Fibroblast of peridontal ligament (primary cell): ENCODE data around the gene HES5.
A peak's percentile ranks its signal among the peaks of the same experiment; 100 is the strongest.
"Not testable (repeated sequence)": the region's sequence is repeated elsewhere in the genome, so short reads cannot be mapped to it uniquely, and the experiment has no call there.

Experiments
- DNase-seq: peaks from one replicate; pipeline ENCODE4 v3.0.0-alpha.2; 2010; ENCODE audit errors: extremely low read depth

The HES5 gene, protein sequence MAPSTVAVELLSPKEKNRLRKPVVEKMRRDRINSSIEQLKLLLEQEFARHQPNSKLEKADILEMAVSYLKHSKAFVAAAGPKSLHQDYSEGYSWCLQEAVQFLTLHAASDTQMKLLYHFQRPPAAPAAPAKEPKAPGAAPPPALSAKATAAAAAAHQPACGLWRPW

DNA sequence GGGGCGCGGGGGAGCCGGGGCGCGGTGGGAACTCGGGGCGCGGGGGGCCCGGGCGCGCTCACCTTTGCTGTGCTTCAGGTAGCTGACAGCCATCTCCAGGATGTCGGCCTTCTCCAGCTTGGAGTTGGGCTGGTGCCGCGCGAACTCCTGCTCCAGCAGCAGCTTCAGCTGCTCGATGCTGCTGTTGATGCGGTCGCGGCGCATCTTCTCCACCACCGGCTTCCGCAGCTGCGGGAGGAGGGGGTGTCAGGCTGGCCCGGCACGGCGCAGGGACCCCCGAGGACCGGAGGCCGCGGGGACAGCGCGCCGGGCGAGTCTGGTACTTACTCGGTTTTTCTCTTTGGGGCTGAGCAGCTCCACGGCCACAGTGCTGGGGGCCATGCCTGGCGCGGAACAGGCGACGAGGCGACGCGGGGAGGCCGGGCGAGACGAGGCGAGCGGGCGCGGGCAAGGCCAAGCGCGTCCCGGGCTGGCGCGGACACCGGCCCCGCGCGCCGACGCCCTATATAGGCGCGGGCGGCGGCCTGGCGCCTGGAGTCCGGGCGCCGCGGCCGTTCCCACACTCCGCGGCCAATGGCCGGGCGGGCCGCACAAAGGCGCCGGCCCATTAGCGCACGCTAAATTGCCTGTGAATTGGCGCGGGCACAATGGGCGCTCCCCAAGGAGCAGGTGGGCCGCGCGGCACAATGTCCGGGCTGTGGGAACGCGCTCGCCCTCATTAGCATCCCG is at the start of gene HES5:
TSS of gene HES5 (minus strand) at position 480 of the 729 bp plus-strand sequence. CDS start at position 381, 99 bp downstream.
- DNase-seq, result no peak

DNA sequence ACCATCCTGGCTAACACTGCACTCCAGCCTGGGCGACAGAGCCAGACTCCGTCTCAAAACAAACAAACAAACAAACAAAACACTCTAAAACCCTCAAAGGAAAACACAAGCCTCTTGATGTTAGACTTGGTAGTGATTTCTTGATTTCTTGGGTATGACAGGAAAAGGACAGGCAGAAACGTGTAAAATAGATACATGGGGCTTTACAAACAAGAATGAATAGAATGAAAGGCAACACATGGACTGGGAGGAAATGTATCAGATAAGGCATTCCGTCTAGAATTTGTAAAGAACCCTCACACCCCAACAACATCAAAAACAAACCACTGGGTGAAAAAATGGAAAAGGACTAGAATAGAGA is 48.7 kb upstream of the HES5 start:
- DNase-seq, result no peak

DNA sequence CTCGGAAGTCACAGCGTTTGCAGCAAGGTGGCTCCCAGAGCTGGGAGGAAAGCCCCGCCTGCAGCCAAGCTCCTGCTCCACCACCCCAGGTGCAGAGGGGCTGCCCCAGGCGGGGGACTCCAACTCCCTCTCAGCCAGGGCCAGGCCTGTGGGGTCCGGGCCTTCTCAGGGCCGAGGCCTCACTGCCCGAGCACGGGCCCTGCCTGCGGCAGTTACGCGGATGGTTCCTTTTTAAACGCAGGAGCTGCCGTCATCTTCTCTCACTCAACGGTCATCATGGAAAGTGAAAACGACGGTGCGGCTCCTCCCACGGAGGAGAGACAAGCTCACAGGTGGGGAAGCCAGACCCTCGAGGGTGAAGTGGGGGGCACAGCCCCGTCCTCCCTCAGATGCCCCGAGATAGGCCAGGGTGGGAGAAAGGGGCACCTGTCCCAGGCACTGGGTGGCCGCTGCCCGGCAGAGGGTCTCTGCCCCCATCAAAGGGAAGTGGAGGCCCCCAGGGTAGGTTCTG is 47.6 kb upstream of the HES5 start:
- DNase-seq, result not testable (repeated sequence)

DNA sequence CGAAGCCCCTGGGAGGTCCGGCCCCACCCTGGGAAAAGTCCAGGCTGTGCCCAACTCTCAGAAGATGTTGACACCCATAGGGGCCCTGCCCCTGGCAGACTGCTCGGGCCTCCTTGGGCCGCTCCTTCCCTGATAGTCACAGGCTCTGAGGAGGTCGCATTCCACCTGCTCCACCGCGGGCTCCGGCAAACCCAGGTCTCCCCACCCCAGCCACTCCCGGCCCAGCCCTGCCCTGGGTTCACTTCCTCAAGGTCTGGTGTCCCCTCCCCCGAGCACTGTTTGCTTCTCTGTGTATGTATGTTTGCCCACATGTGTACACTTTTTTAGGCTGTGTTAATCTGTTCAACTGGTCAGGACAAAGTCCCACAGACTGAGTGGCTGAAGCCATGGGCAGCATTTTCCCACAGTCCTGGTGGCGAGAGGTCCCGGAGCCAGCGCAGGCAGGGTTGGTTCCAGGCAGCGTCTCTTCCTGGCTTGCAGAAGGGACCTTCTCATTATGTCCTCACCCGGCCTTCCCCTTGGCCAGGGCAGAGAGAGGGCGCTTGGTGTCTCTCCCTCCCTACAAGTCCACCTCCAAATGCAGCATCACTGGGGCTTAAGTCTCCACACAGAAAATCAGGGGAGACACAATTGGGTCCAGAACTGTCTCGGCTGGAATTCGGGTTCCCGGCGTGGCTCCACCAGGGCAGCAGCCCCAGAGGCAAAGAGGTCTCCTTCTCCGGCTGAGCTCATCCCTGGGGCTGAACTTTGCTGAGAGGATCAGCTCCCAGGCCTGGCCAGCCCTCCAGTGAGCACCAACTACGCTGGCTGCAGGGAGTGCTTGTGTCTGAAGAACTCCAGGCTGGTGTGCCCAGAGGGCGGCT is 46.0 kb upstream of the HES5 start:
- no peak for DNase-seq

DNA sequence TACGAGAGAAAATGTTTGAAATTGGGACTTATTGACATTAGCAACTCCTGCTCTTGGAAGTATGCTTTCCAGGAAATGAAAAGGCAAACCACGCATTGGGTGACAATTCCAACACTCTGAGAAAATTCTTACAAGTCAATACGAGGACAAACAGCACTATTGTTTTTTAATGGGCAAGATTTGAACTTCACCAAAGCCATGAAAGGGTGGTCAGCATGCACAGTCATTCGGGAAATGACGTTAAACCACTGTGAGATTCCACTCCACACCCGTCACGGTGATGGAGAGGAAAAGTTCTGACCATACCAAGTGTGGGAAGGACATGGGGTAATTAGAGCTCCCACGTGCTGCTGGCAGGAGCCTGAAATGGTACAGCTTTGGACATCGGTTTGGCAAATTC is 44.3 kb upstream of the HES5 start:
- peak; percentile 5 for DNase-seq

DNA sequence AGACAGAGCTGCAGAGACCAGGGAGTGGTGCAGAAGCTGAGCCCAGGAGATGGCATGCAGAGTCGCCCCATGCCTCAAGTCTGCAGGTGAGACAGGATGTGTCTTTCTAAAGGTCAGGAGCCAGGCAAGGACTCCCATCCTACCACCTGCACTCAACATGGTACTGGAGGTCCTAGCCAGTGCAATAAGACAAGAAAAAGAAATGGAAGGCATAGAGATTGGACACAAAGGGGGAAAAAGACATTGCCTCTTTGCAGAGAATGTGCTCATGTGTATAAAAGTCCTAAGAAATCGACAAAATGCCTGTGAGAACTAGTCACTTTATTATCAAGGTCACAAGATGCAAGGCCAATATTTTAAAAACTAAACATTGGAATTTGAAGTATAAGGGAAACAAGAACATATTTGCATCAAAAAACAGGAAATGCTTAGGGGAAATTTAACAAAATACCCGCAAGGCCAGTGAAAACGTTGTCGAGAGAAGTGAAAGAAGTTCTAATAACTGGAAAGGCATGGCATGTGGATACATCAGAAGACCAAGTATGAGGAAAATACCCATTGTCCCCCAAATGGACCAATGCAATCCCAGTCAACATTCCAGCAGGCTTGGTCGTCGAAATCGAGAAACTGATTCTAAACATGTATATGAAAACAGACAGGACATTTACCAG is 43.3 kb upstream of the HES5 start:
- no peak for DNase-seq

DNA sequence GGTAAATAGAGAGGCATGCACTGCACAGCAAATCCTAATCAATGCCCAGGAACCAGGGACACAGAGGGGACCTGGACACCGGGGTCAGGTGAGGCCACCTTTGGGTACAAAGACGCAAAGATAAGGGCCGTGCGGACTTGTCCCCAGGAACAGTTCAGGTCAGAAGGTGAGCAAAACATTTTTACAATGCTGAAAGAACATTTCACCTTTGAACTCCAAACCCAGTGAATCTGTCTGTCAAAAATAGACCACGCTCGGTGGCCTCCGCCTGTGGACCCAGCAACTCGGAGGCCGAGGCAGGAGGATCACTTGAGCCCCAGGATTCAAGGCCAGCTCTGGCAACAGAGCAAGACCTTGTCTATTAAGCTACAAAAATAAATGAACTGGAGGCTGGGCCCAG is 41.3 kb upstream of the HES5 start:
- DNase-seq, result no peak

DNA sequence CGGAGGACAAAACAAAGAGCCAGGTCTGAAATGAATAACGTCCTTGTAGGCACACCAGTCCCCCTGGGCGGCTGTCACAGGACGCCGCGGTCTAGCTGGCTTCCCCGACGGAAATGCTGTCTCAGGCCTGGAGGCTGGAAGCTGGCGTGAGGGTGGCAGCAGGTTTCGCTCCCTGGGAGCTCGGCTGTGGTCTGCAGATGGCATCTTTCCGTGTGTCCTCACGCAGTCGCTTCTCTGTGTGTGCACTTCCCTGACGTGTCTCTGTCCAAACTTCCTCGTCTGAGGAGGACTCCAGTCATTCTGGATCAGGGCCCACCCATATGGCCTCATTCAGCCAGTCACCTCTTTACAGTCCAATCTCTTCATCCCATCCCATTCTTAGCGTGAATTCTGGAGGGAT is 40.3 kb upstream of the HES5 start:
- no peak for DNase-seq

DNA sequence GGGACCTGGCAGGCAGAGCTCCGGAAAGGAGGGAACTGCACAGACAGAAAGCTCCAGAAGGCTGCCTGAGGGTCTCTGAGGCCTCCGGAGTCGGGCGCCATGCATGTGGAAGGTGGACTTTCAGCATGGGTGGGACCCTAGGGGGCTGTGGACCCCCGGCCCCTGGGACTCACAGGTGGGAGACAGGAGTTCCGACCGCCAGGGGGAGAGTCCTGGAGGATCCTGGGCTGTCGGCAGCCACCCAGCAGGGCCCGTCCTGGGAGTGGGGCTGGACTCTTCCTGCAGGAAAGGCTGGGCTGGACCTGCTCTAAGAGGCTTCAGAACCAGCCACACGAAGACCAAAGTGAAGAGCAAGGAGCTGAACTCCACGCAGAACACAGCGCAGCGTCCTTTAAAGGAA is 39.6 kb upstream of the HES5 start:
- not testable (repeated sequence) for DNase-seq

DNA sequence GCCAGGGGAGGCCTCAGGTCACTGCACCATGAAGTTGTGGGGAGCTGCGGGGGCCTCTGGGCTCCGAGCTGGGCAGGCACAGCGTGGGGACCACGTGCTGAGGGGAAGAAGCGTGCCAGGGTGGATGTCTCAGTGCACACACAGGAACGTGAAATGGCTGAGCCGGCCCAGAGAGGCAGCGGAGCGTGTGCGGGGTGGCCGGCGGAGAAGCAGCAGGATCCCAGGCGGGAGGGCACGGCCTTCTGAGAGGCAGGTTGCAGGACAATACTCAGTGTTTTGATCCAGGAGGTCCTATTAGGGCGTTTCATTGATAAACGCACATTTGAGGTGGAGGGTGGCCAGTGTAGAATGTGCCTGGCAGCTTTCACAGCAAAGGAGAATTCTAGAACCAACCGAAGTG is 39.0 kb upstream of the HES5 start:
- no peak for DNase-seq

DNA sequence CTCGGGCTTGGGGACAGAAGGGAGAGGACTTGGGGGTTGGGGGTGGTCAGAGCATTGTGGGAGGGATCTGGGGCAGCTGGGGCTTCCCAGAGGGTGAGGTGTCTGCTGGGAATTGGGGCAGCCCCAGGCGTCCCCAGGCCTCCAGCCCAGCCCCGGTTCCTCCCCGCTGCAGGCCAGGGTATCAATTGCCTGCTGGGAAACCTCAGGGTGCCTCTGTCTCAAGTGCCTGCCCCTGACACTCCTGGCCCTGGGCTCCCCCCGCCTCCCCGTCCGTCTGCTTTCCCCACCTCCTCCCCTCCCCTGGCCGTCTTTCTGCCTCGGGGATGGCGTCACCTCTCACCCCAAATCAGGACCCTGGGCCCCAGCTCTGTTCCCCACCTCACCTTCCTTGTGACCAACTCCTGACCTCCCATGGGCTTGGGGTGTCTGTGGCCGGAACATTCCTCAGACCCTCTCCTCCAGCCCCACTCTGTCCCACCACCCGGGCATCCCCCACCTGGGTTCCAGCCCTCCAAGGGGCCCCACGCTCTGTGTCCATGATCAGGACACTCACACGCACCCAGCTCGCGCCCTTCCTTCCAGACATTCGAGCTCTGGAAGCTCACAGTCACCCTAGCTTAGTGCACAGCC is 38.2 kb upstream of the HES5 start:
- DNase-seq, result not testable (repeated sequence)

DNA sequence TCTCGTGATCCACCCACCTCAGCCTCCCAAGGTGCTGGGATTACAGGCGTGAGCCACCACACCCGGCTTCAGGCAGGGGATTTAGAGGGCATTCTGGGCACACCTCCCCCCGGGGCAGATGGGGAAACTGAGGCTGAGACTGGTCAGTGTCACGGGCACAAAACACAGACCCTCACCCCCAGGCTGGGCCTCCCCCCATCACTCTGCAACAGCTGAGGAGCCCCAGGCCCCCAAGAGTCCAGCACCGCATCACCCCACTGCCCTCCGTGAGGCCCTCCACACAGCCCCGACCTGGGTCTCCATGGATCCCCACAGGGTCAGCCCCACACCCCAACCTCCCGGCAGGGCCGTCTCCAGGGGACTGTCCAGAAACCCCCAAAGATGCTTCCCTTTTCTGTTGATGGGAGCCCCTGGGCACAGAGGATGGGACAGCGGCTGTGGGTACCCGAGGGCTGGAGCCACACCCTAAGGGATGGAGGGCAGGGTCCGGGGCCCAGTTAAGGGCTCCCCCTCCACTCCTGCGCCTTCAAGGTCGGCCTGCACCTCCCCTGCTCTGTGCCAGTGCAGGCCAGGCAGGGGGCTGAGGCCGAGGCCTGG is 37.1 kb upstream of the HES5 start:
- no peak for DNase-seq

DNA sequence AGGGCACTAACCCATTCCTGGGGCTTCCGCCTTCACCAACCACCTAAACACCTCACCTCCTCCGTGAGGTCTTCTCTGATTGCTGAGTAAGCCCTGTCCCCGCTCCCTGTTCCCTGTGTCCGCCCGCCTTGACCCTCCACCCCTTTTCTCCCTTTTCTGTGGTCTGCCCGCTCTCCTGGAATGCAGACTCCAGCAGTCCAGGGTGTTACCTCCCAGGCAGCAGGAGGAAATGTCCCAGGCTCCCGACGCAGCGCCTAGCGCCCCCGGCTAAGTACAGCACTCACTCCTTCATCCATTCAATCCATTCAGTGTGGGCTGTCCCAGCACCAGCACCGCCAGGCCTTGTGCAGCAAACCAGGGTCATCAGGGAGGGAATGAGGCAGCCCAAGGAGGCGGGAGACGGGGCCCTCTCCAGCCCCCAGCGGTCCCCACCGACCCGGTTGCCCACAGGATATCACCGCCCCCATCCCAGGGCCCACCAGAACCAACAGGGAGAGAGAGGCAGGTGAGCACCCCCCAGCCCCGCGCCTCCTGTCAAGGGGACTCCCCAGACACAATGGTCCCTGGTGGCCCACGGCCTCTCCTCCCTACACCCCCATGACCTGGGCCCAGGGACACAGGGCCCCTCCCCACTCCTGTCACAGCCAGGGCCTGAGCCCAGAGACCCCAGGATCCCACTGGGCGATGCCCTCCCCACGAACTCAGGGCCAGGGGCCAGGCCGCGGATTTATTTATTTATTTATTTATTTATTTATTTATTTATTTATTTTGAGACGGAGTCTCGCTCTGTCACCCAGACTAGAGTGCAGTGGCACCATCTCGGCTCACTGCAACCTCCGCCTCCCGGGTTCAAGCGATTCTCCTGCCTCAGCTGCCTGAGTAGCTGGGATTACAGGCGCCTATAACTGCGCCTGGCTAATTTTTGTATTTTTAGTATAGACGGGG is 36.3 kb upstream of the HES5 start:
- DNase-seq, result no peak

DNA sequence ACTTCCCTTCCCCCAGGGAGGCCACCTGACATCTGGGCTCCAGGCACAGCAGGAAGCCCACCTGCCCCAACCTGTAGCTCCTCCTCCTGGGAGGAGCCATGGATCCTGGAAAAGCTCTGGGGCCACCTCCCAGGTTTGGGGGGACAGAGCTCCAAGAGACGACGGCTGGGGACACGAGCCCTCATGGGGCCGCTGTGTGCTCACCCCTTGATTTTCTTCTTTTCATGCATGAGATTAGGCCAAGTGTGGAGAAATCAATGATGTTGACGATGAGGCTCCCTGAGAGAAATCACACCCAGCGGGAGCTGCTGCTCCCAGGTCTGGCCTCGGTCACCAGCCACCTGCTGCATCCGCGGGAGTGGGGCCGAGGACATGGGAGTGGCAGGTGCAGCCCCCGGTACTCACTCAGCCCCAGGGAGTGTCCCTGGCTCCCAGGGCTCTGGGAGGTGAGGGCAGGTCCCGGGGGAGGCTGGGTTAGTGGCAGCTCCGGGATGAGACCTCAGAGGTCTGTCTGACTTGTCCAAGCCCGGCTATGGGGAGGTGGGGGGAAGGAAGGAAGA is 34.8 kb upstream of the HES5 start:
- DNase-seq, result no peak

DNA sequence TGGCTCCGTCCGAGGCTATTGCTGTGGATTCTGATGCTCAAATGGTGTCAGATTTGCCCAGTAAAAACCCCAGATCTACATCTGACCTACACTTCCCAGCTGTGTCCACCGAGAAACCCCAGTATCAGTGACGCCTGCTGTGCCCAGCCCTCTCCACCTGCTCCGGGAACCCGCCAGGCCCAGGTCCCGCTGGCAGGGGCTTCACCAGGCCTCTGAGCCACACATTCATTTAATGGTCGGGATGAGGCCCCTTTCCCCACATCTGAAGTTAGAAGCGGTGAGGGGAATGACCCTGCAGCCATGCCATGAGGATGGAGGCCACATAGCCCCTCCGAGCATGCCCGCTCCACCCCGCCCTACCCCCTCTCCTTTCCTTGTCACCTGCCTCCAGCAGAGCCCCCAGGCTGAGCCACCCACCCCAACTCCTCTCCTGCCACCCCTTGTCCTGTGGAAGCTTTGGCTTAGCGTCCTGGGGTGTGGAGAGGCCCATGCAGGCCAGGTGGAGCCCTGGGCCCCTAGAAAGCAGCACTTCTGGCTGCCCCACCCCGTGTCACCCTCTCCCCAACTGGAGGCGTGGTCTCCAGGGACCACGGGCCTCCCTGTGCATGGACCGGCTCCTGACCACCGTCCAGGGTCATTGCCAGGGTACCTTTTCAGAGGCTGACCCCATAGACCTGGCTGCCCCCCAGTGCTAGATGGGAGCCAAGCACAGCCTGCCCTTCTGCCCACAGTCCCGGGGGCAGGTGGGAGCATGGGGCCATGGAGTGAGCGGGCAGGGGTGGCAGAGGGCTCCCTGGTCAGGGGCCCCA is 34.1 kb upstream of the HES5 start:
- DNase-seq, result no peak

DNA sequence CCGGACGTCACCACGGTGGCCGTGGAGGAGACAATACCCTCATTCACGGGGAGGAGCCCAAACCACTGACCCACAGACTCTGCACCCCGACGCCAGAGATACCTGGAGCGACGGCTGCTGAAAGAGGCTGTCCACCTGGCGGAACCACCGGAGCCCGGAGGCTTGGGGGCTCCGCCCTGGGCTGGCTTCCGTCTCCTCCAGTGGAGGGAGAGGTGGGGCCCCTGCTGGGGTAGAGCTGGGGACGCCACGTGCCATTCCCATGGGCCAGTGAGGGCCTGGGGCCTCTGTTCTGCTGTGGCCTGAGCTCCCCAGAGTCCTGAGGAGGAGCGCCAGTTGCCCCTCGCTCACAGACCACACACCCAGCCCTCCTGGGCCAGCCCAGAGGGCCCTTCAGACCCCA is 33.1 kb upstream of the HES5 start:
- DNase-seq, result no peak

DNA sequence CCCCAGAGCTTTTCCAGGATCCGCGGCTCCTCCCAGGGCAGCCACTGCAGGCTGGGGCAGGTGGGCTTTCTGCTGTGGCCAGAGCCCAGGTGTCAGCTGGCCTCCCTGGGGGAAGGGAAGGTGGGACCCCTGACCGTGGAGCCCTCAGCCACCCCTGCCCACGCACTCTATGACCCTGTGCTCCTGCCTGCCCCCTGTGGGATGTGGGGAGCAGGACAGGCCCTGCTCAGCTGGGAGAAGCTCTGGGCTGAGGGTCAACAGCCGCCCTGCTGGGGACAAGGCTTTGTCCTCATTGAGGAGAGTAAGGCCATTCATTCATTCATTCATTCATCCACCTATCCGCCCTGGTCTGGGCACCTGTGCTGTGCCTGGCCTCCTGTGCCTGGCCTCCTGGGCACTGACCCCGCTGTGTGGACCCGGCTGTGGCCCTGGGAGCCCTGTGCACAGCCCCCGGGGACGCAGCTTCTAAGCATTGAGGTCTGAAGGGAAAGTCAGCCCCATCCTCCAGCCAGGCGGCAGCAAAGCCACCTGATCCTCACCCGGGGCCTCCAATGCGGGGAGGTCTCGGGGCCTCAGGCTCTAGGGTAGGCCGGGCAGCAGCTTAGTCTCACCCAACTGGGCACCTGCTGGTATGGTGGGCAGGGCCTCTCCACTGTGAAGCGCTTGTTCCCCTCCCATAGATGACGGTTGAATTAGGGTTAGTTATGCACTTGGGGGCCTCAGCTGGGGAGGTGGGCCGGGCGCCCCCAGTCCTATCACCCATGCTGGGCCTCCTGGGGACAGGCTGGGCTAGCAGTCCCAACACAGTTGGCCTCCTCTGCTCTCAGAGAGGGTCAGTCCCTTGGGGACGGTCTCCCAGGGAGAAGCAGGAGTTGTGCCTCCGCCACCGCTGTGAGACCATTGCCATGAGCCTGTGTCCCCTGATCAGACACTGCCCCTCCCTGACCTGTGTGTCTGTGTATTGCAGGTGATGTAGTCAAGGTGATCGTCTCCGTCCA is 32.1 kb upstream of the HES5 start:
- DNase-seq, result no peak

DNA sequence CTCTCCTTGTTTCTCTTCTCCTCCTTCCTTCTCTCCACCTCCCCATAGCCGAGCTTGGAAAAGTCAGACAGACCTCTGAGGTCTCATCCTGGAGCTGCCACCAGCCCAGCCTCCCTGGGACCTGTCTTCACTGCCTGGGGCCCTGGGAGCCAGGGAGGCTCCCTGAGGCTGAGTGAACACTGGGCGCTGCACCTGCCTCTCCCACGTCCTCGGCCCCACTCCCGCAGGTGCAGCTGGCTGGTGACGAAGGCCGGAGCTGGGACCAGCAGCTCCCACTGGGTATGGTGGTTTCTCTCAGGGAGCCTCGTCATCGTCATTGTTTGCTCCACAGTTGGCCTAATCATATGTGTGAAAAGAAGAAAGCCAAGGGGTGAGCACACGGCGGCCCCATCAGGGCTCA is 31.4 kb upstream of the HES5 start:
- DNase-seq, result no peak
